Measurements from ENCODE around the gene DNAJA1. TPM values are rescaled to one million over a fixed set of nuclear protein-coding genes. Genes with fewer than 3 reads are reported as not detected.
A peak's percentile ranks its signal among the peaks of the same experiment; 100 is the strongest.

The DNAJA1 gene
- total RNA-seq, result 10 to 100 TPM; 79.8 to 84.4 TPM
- polyA plus RNA-seq, result 100 to 1,000 TPM in 1 of 2 donors, 10 to 100 TPM in 1; 80.4 to 122 TPM

DNA sequence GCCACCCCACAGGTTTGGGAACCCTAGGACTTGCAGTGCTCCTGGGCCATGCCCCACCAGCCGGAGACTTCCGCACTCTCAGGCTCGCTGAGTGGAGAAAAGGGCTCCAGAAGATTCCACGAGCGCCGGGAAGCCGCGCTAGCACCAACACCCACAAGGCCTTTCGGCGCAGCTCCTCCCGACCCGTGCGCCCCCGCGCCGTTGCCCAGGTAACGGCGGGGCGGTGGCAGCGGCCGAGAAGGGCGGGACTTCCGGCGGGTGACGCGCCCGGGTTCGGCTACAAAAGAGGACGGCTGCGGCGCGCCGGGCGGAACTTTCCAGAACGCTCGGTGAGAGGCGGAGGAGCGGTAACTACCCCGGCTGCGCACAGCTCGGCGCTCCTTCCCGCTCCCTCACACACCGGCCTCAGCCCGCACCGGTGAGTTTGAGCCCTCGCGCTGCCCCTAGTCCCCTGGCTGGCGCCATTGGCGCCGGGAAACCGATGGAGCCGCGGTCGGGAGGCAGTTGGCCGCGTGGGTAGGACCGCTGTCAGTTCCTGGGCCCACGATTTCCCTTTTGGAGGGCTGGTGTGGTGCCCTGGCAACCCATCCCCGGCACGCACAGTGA, at the start of gene DNAJA1:
Gene DNAJA1, plus strand, starts transcription at position 308 of the 606 bp plus-strand sequence. CDS start 1,212 bp downstream, outside the sequence.
- peak within 1 kb of the TSS; percentile 92 to 99 (median 96) for H3K4me3 Mint-ChIP-seq
- intact Hi-C loops (cut with micrococcal nuclease), result loop anchor here (1.0 to 10.0 kb wide), 9 partner anchors 19 to 1962 kb away; partner anchors contain the start of genes APTX, B4GALT1, BAG1 and DNAJB5
- peaks cover 41 to 82% (median 66%) of the 10 kb centered on the region in 4 donors for H3K4me1 Mint-ChIP-seq
- ChIA-PET POLR2A (ENCODE audit: partially characterized antibody) (interaction anchor here (0.7 to 4.6 kb wide), 33 partner anchors 9 to 1303 kb away, joined by 3 to 50 read pairs (median 5); partner anchors contain the start of genes APTX, B4GALT1, BAG1 and CHMP5), CTCF (ENCODE audit: partially characterized antibody) (interaction anchor here (0.9 to 1.7 kb wide), 4 partner anchors 13 to 201 kb away, joined by 3 to 4 read pairs (median 3); no protein-coding TSS in a partner anchor)
- peak within 1 kb of the TSS; percentile 96 to 100 for H3K4me3 ChIP-seq (ENCODE audit: low read length in 2 of 2)
- H3K27ac ChIP-seq (ENCODE audit: low read depth, low read length), result peak within 1 kb of the TSS; percentile 100
- H3K27me3 Mint-ChIP-seq, result no peaks in the 10 kb centered on the region
- H3K9me3 ChIP-seq (ENCODE audit: control insufficient read depth in 1 of 2, low read length in 2 of 2), result no peaks in the 10 kb centered on the region
- peaks cover 31% of the 10 kb centered on the region for H3K36me3 ChIP-seq (ENCODE audit: insufficient read depth, low read length)
- peaks cover 63% of the 10 kb centered on the region for H3K4me1 ChIP-seq (ENCODE audit: insufficient read depth, low read length)
- H3K27me3 ChIP-seq (ENCODE audit: insufficient read depth, low read length), result no peaks in the 10 kb centered on the region
- H3K36me3 Mint-ChIP-seq, result peaks cover 34 to 53% of the 10 kb centered on the region in 2 donors
- peak within 1 kb of the TSS; percentile 94 to 98 (median 97) for H3K27ac Mint-ChIP-seq
- peak; percentile 92 to 98 (median 97) for DNase-seq
- peaks cover 0 to 2% (median 0%) of the 10 kb centered on the region in 8 donors for H3K9me3 Mint-ChIP-seq

- Mint-ChIP-seq H3K4me3 (no peak overlapping the region), H3K36me3 (peaks cover 33 to 56% of the 10 kb centered on the region in 2 donors), H3K4me1 (peaks cover 0 to 4% (median under 1%) of the 10 kb centered on the region in 4 donors), H3K27ac (peak overlapping the region in 3 of 7 donors; percentile 1 to 73 (median 34)), H3K9me3 (no peaks in the 10 kb centered on the region), H3K27me3 (no peaks in the 10 kb centered on the region)
- CTCF ChIA-PET (ENCODE audit: partially characterized antibody), result no interaction called here
- POLR2A ChIA-PET (ENCODE audit: partially characterized antibody), result interaction anchor here (1.0 kb wide), 1 partner anchor 47 kb away, joined by 3 read pairs; the partner anchor contains the start of gene DNAJA1
- intact Hi-C loops (cut with micrococcal nuclease), result no loop called here
- H3K4me3 ChIP-seq (ENCODE audit: low read length in 2 of 2), result no peak overlapping the region
- H3K27ac ChIP-seq (ENCODE audit: low read depth, low read length), result no peak overlapping the region
- no peaks in the 10 kb centered on the region for H3K4me1 ChIP-seq (ENCODE audit: insufficient read depth, low read length)
- no peaks in the 10 kb centered on the region for H3K27me3 ChIP-seq (ENCODE audit: insufficient read depth, low read length)
- H3K9me3 ChIP-seq (ENCODE audit: control insufficient read depth in 1 of 2, low read length in 2 of 2), result no peaks in the 10 kb centered on the region
- DNase-seq, result no peak
- peaks cover 19% of the 10 kb centered on the region for H3K36me3 ChIP-seq (ENCODE audit: insufficient read depth, low read length)
Observed at GRCh38 chr9:32978051-32978450, 47.0 kb upstream of the DNAJA1 start.

- intact Hi-C loops (cut with micrococcal nuclease), result no loop called here
- ChIA-PET CTCF (ENCODE audit: partially characterized antibody) (no interaction called here), POLR2A (ENCODE audit: partially characterized antibody) (no interaction called here)
- H3K27ac Mint-ChIP-seq, result peak overlapping the region in 2 of 7 donors; percentile 13 to 70
- peaks cover 56% of the 10 kb centered on the region for H3K36me3 ChIP-seq (ENCODE audit: insufficient read depth, low read length)
- no peaks in the 10 kb centered on the region for H3K9me3 ChIP-seq (ENCODE audit: control insufficient read depth in 1 of 2, low read length in 2 of 2)
- H3K27ac ChIP-seq (ENCODE audit: low read depth, low read length), result no peak overlapping the region
- H3K9me3 Mint-ChIP-seq, result no peaks in the 10 kb centered on the region
- no peak overlapping the region for H3K4me3 Mint-ChIP-seq
- H3K4me1 Mint-ChIP-seq, result peaks cover under 1 to 7% (median 4%) of the 10 kb centered on the region in 4 donors
- peaks cover 47 to 77% of the 10 kb centered on the region in 2 donors for H3K36me3 Mint-ChIP-seq
- H3K4me1 ChIP-seq (ENCODE audit: insufficient read depth, low read length), result no peaks in the 10 kb centered on the region
- no peaks in the 10 kb centered on the region for H3K27me3 ChIP-seq (ENCODE audit: insufficient read depth, low read length)
- no peaks in the 10 kb centered on the region for H3K27me3 Mint-ChIP-seq
- no peak overlapping the region for H3K4me3 ChIP-seq (ENCODE audit: low read length in 2 of 2)
- DNase-seq, result no peak
Observed at GRCh38 chr9:32986971-32987370, 38.1 kb upstream of the DNAJA1 start.

GRCh38 chr9:32989660-32990059, 35.4 kb upstream of the DNAJA1 start:
- no peak overlapping the region for H3K4me3 Mint-ChIP-seq

DNA sequence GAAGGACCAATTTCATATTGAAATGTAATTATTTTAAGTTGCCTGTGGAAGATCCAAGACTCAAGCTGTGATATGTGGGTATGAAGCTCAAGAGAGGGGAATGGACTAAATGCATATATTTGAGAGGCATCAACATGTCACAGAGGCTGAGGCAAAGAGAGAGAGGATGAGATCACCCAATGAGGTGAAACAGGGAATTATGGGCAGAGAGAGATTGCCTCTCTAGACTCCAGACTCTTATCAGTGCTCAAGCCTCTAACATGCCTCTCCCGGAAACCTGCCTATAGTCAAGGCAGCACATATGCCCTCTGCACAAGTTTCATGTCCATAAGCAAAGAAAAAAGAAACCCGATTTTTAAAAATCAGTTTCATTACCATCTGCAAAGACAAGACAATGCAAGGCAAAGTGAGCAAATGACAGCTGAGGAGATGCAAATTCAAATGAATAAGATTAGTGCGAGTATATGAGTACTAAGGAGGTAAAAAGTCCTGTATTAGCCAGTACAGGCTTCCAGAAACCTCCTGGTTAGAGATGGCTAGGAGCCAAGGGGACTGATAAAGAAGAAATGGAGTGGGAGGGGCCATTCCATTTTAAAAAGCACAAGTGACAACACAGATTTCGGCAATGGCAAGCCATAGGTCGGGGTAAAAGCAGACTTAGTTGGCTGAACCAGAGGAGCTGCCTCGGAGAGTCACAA, 33.0 kb upstream of the DNAJA1 start:
- ChIA-PET CTCF (ENCODE audit: partially characterized antibody) (no interaction called here), POLR2A (ENCODE audit: partially characterized antibody) (no interaction called here)
- DNase-seq, result no peak
- H3K27me3 ChIP-seq (ENCODE audit: insufficient read depth, low read length), result no peaks in the 10 kb centered on the region
- H3K27ac ChIP-seq (ENCODE audit: low read depth, low read length), result no peak overlapping the region
- H3K36me3 ChIP-seq (ENCODE audit: insufficient read depth, low read length), result peaks cover 41% of the 10 kb centered on the region
- peaks cover 14 to 36% (median 23%) of the 10 kb centered on the region in 4 donors for H3K4me1 Mint-ChIP-seq
- peaks cover 49 to 72% of the 10 kb centered on the region in 2 donors for H3K36me3 Mint-ChIP-seq
- peak overlapping the region in 4 of 7 donors; percentile 9 to 50 (median 29) for H3K27ac Mint-ChIP-seq
- no peak overlapping the region for H3K4me3 ChIP-seq (ENCODE audit: low read length in 2 of 2)
- no peak overlapping the region for H3K4me3 Mint-ChIP-seq
- no peaks in the 10 kb centered on the region for H3K4me1 ChIP-seq (ENCODE audit: insufficient read depth, low read length)
- intact Hi-C loops (cut with micrococcal nuclease), result no loop called here
- H3K9me3 ChIP-seq (ENCODE audit: control insufficient read depth in 1 of 2, low read length in 2 of 2), result no peaks in the 10 kb centered on the region
- H3K9me3 Mint-ChIP-seq, result no peaks in the 10 kb centered on the region
- H3K27me3 Mint-ChIP-seq, result no peaks in the 10 kb centered on the region

More at GRCh38 chr9:32989660-32990059, 35.4 kb upstream of the DNAJA1 start:
- H3K9me3 Mint-ChIP-seq, result no peaks in the 10 kb centered on the region
- H3K36me3 Mint-ChIP-seq, result peaks cover 41 to 68% of the 10 kb centered on the region in 2 donors
- Histone ChIP-seq H3K4me1 (ENCODE audit: insufficient read depth, low read length) (no peaks in the 10 kb centered on the region), H3K4me3 (ENCODE audit: low read length in 2 of 2) (no peak overlapping the region), H3K36me3 (ENCODE audit: insufficient read depth, low read length) (peaks cover 44% of the 10 kb centered on the region), H3K27ac (ENCODE audit: low read depth, low read length) (no peak overlapping the region), H3K27me3 (ENCODE audit: insufficient read depth, low read length) (no peaks in the 10 kb centered on the region), H3K9me3 (ENCODE audit: control insufficient read depth in 1 of 2, low read length in 2 of 2) (no peaks in the 10 kb centered on the region)
- no peaks in the 10 kb centered on the region for H3K27me3 Mint-ChIP-seq
- H3K4me1 Mint-ChIP-seq, result peaks cover 10 to 25% (median 17%) of the 10 kb centered on the region in 4 donors
- intact Hi-C loops (cut with micrococcal nuclease), result no loop called here
- H3K27ac Mint-ChIP-seq, result peak overlapping the region in 2 of 7 donors; percentile 55 to 57
- DNase-seq, result peak in 1 of 5 donors; percentile 31
- CTCF ChIA-PET (ENCODE audit: partially characterized antibody), result no interaction called here
- POLR2A ChIA-PET (ENCODE audit: partially characterized antibody), result no interaction called here

- Histone ChIP-seq H3K27me3 (ENCODE audit: insufficient read depth, low read length) (no peaks in the 10 kb centered on the region), H3K27ac (ENCODE audit: low read depth, low read length) (no peak overlapping the region), H3K4me3 (ENCODE audit: low read length in 2 of 2) (no peak overlapping the region), H3K36me3 (ENCODE audit: insufficient read depth, low read length) (peaks cover 38% of the 10 kb centered on the region), H3K9me3 (ENCODE audit: control insufficient read depth in 1 of 2, low read length in 2 of 2) (no peaks in the 10 kb centered on the region), H3K4me1 (ENCODE audit: insufficient read depth, low read length) (no peaks in the 10 kb centered on the region)
- peaks cover 19 to 43% (median 27%) of the 10 kb centered on the region in 4 donors for H3K4me1 Mint-ChIP-seq
- H3K27ac Mint-ChIP-seq, result peak overlapping the region in 5 of 7 donors; percentile 9 to 50 (median 21)
- intact Hi-C loops (cut with micrococcal nuclease), result no loop called here
- ChIA-PET CTCF (ENCODE audit: partially characterized antibody) (no interaction called here), POLR2A (ENCODE audit: partially characterized antibody) (no interaction called here)
- H3K9me3 Mint-ChIP-seq, result no peaks in the 10 kb centered on the region
- DNase-seq, result no peak
- no peaks in the 10 kb centered on the region for H3K27me3 Mint-ChIP-seq
- H3K4me3 Mint-ChIP-seq, result no peak overlapping the region
- H3K36me3 Mint-ChIP-seq, result peaks cover 49 to 72% of the 10 kb centered on the region in 2 donors
Observed at GRCh38 chr9:32992595-32993238, 32.4 kb upstream of the DNAJA1 start.

Data from CD4-positive, alpha-beta memory T cell (primary cell).